ENCODE measurements around the gene SRPK2.
"Not testable (repeated sequence)": the region's sequence is repeated elsewhere in the genome, so short reads cannot be mapped to it uniquely, and the experiment has no call there.

Gene SRPK2

DNA sequence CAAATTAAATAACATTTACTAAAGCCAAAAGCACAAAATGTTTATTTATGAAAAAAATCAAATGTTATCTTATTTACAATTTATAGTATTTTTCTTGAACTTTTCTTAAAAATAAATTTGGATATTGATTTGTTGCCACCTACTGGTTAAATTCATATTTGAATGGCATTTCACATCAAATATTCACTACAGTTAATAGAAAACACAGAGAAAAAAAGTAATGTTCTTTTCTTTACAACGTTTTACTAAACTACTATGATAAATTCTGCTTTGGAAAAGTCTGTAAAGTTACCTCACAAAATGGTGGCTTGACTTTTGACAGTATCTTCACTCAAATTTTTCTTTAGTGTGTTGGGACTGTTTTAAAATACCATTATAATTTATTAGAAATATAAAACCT lies 52.7 kb downstream of the SRPK2 start:
- no peak for DNase-seq

DNA sequence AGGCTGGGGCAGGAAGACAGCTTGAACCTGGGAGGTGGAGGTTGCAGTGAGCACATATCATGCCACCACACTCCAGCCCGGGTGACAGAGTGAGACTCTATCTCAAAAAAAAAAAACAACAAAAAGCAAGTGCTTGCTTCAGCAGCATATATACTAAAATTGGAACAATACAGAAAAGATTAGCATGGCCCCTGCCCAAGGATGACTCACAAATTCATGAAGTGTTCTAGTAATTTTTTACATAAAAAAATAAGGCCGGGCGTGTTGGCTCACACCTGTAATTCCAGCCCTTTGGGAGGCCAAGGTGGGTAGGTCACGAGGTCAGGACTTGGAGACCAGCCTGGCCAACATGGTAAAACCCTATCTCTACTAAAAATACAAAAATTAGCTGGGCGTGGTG lies 56.1 kb downstream of the SRPK2 start:
- not testable (repeated sequence) for DNase-seq

DNA sequence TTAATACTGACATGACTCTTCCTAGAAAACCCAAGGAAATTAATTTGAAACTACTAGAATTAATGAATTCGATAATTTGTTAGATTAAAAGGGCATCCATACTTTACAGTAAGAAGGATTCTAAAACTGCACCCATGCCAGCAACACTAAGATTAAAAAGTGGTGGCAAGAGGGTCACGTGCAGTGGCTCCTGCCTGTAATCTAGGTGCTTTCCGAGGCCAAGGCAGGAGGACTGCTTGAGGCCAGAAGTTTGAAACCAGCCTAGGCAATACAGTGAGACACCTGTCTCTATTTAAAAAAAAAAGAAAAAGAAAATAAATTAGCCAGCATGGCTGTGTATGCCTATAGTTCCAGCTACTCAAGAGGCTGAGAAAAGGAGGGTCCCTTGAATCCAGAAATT lies 58.2 kb downstream of the SRPK2 start:
- no peak for DNase-seq

DNA sequence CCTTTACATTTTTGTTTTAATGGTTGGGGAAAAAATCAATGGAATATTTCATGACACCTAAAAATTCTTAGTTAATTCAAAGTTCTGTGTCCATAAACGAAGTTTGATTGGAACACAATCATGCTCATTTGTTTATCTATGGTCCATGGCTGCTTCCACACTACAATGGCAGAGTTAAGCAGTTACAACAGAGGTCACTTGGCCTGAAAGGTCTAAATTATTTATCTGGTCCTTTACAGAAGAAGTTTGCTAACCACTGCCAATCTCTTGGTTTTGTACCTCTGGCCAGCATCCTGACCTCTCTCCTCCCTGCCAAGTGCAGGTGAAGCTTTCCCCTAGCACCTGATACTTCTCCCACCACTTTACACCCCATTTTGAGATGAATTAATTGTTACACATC lies 61.5 kb downstream of the SRPK2 start:
- no peak for DNase-seq

DNA sequence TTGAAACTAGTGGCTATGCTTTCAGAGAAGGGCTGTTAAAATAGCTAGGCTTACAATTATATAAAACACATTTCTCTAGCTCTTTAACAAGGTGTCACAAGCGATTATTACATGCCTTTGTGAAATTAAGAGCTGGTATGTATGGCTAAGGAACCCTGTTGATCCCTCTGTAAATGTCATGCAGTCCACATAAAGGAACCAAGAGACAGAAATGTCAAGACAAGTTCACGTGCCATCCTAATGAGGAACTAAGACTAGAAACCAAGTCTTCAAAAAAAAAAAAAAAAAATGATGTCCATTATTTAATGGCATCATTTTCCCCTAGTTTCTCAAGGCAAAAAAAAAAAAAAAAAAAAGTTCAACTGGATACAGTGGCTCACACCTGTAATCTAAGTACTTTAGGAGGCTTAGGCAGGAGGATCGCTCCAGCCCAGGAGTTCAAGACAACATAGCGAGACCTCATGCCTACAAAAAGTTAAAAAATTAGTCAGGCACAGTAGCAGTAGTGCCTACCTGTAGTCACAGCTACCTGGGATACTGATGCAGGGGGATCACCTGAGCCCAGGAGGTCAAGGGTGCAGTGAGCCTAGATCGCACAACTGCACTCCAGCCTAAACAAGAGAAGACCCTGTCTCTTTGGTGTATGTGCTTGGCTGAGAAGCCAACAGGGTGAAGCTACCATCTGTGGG lies 63.4 kb downstream of the SRPK2 start:
- DNase-seq, result no peak

DNA sequence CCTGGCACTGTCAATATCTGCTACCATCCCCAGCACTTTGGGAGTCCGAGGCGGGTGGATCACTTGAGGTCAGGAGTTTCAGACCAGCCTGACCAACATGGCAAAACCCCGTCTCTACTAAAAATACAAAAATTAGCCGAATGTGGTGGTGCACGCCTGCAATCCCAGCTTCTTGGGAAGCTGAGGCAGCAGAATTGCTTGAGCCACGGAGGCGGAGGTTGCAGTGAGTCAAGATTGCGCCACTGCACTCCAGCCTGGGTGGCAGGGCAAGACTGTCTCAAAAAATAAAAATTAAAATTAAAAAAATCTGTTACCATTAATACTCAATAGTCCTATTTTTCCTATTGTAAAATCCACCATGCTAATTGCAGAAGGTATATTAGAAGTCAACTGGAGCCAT lies 64.1 kb downstream of the SRPK2 start:
- not testable (repeated sequence) for DNase-seq

DNA sequence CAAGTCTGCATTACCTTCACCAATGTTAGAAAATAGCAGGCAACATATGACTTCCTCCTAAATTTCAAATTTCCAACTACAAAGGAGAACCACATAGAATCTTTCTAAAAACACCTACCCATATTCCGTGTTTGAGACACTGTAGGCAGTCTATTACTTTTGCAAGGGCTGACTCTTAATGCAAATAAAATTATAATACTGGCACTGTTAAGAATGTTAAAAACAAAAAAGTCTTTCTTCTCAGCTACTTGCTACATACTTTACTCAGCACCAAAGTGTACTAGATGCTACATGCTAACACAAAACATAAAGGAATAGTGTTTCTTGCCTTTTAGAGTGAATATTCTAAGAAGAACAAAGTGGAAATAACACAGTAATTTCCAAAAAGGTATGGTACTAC lies 65.4 kb downstream of the SRPK2 start:
- DNase-seq, result no peak

DNA sequence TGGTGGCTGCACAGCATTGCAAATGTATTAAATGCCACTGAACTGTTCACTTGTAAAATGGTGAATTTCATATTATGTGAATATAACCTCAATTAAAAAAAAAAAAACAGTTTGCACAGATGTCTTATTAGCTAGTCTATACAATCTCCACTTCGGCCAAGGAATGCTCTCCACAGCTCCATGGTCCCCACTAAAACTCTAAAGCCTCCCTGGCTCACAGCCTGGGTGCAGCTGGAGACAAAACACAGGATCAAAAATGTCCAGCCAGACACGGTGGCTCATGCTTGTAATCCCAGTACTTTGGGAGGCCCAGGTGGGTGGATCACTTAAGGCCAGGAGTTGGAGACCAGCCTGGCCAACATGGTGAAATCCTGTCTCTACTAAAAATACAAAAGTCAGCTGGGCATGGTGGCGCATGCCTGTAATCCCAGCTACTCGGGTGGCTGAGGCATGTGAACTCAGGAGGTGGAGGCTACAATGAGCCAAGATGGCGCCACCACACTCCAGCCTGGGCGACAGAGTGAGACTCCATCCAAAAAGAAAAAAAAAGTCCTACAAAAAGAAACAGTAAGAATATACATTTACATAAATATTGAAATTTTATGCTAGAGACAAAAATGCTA lies 66.0 kb downstream of the SRPK2 start:
- DNase-seq, result no peak

DNA sequence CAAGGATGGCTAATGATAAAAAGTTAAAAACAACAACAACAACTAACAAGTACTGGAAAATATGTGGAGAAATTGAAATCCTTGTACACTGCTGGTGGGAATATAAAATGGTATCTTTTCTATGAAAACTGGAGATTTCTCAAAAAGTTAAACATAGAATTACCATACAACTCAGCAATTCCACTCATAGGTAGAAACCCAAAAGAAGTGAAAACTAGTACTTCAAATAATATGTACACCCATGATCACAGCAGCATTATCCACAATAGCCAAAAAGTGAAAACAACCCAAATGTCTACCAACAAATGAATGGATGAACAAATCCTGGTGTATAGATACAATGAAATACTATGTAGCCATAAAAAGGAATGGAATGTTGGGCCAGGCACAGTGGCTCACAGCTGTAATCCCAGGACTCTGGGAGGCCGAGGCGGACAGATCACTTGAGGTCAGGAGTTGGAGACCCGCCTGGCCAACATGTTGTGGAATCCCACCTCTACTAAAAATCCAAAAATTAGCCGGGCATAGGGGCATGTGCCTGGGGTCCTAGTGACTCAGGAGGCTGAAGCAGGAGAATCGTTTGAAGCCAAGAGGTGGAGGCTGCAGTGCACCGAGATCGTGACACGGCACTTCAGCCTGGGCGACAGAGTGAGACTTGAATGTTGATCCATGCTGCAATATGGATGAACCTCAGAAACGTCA lies 66.8 kb downstream of the SRPK2 start:
- no peak for DNase-seq

DNA sequence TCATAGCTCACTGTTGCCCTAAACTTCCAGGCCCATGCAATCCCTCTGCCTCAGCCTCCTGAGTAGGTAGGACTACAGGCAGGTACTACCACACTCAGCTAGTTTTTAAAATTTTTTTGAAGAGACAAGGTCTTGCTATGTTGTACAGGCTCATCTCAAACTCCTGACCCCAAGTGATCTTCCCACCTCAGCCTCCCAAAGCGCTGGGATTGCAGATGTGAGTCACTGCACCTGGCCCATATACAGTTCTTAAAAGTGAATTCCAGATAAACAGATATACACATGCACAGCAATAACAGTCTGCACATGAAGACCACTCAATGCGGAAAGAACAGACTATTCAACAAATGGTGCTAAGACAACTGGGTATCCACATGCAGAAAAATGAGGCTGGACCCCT lies 67.8 kb downstream of the SRPK2 start:
- no peak for DNase-seq

DNA sequence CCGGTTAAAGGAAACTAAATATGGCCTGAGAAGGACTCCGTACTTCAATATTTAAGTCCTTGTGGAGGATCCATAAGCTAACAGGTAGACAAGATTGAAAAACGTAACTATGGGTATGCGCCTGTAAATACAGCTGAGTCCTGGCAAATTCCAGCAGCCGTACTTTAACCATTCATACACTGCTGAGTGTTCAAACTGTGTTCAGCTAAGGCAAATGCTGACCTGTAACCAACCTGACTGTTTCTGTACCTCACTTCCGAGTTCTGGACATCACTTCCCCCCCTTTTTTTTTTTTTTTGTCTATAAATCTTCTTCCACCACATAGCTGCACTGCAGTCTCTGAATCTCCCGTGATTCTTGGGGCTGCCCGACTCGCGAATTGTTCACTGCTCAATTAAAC lies 69.1 kb downstream of the SRPK2 start:
- no peak for DNase-seq

DNA sequence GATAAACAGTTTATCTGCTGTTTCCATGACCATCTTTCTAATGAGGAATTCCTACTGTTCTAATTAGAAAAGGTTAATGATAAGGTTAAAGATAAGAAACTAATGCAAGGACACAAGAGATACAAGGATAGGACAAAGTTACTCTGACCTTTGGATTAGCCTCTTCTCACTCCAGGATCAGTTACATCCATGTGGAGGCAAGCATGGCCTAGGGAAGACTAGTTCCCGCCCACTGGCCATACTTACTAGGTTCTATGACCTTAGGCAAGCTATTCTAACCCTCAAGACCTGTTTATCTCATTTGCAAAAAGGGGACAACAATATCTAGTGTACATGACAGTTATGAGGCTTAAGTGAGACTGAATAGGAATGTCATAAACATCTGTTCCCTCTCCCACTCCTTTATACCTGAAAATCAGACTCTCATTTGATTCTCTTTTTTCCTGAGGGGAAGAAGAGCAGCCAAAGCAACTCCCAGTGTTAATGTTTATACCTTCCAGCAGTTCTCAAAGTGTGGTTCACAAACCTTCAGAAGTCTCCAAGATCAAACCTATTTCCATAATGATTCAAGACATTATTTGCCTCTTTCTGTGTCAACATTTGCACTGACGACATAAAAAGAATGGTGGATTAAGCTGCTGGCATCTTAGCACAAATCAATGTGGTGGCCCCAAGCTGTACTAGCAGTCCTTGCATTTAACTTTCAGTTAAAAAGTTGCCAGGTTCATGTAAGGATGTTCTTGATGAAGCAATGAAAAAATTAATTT lies 72.0 kb downstream of the SRPK2 start:
- no peak for DNase-seq

DNA sequence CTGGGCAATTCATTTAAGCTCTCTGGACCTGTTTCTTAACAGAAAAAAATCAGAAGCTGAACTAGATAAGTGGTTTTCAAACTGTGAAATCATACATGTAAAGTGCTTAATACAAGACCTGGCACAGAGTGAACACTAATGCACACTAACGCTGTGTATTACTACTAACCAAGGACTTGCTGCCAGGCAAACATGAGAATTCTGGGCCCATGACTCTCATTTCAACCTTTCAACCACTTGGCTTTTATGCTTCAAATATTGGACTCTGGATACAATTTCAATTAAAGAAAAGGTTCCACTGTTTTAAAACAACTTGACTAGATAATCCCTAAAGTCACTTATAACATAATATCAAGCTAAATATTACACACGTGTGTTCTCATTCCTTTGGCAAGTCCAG lies 73.4 kb downstream of the SRPK2 start:
- DNase-seq, result no peak

DNA sequence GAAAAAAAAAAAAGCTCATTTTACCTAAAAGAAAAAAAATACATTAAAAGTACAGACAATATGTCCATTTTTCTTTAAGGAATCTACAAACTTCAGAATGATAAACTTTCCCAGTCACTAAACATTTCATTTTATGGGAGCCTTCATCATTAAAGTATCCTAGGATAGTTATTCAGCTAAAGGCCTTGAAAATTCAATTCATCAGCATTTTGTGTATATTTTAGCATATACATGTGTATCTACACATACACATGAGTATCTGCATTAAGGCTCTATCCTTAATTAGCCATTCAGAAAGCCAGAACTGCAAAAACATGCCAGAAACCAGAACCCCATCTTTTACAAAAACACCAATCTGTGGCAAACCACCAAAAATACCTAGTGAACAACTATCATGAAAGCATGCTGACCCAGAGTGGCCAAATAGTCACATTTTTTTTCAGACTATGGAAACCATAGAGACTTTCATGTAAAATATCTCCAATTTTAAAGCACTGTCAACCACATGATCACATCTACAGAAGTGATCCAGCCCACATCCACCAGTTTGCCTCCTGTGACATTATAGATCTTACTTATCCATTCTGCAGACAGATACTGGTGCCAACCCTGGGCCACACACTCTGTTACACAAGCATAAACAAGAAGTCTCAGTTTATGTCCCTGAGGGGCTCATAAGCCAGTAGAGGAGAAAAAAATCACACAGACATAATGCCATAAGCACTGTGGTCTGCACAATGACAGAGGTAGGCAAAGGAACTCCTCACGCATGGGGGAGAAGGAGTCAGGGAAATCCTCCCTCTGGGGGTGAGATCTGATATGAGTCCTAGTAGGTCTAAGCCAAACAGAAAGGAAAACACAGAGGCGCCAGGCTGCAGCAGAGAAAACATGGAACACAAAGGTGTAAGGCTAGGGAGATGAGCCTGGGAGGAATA lies 79.2 kb downstream of the SRPK2 start:
- DNase-seq, result no peak

DNA sequence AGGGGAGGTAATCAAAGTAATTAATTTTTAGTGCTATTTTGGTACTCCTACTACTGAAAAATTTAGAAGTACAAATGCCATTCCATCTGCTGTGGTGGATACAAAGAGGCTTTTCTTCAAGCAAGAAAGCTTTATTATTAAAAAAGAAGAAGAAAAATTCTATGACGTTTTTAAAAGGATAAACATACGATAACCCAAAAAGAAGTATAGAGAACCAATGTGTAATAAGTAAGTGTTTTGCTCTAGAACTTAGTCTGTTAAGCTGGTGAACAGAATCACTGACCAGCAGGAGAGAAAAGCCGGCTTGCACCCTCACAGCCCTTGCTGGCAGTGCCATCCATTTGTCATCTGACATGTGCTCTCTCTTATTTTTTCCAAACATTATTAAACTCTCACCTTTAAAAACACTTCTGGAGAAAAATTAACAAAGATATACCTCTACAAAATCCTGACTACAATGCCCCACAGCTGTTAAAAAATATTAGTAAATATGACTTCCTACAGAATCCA lies 81.5 kb downstream of the SRPK2 start:
- no peak for DNase-seq

DNA sequence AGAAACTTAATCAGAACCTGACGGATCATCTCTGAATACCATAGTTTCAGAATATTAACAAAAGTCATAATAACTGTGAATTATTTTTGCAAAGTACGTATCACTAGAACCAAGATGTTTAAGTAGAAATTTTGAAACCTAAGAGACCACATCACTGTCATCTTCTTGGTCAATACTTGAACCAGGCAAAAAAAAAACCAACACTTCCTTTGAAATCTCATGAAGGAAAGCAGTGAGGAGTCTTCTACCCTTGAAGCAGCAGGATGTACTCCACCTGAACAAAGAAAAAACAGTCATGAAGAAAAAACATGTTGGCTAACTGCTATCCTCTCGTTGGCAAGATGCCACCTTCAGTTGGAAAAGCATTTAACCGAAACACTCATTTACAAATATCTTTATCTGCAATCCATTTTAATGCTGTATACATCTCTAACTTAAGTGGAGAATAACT lies 82.4 kb downstream of the SRPK2 start:
- DNase-seq, result no peak

DNA sequence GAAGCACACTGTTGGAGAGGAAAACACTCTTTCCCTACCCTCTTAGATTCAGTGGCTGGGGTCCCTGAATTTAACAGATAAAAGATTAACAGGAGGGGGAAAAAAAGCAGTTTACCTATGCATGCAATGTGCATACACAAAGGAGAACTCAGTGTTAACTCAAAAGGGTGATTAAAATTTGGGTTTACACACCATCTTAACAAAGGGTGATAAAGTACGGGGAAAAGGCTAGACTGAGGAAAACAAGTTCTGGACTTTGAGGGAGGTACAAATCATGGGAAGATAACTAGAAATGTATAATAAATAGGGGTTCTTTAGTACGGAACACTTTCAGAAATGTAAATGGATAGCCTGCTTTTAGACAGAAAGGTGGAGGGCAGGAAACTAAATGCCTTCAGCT lies 83.1 kb downstream of the SRPK2 start:
- DNase-seq, result no peak

DNA sequence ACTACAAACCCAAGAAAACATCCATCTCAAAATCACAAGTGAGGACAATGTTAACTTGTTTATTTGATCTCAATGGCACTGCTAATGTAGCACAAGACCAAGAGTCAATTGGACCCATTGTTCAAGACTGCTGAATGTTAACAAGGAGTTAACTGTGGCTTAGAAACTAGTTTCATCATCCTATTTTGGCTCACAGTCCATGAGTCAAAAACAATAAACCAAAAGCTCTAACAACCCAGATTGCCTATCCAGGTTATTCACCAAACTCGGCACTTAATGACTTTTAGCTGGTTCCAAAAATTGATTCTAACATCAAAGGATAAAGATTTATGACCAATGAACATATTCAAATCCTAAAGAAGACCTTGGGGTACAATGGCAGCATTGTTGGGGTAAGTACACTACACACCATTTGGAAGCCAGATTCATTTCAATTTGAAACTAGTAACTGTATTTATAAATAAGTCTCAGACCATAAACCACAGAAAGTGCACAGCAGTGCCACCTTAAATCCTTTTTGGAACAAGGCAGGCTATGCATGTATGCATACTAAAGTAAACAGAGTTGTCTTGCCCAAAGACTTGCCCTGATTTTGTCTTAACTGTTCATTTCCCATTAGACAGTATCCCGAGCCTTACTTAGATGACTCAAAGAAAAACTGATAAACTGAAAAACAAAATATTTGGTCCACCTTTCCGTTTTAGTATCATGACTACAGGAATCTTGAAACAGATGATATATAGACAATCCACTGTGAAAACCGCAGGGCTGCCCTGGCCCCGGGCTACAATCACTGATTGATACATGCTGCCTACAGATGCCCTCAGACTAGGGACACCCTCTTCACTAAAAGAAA lies 84.5 kb downstream of the SRPK2 start:
- no peak for DNase-seq

DNA sequence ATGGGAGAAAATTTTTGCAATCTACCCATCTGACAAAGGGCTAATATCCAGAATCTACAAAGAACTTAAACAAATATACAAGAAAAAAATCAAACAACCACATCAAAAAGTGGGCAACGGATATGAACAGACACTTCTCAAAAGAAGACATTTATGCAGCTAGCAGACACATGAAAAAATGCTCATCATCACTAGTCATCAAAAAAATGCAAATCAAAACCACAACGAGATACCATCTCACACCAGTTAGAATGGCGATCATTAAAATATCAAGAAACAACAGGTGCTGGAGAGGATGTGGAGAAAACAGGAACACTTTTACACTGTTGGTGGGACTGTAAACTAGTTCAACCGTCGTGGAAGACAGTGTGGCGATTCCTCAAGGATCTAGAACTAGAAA lies 88.1 kb downstream of the SRPK2 start:
- not testable (repeated sequence) for DNase-seq

DNA sequence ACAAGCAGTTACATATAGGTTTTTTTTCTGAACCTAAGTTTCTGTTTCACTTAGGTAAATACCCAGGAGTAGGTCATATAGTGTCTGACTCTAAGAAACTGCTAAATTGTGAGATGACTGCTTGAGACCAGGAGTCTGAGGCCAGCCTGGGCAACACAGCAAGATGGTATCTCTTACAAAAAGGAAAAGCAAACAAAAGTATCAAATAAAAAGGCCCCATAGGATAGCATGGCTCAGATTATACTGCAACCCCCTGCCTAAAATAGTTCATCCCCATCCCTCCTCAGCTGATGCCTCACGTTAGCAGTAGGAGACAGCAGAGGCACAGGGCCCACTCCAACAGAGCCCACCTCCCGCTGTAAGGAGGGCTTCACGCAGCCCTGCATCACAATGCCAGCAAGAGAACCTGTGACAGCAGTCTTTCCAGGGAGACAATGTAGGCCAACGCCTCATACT lies 90.3 kb downstream of the SRPK2 start:
- no peak for DNase-seq

DNA sequence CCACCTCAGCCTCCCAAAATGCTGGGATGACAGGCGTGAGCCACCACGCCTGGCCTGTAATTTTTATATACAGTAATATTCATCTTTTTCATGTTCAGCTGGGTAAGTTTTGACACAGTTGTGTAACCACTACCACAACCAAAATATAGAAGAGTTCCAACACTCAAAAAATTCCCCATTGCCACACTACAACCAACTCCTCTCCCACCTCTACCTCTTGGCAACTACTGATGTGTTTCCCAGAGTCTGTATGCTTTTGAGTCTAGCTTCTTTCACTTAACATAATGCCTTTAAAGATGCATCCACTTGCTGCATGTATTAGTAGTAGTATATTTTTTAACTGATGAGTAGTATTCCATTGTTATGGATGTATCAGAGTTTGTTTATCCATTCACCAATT lies 90.7 kb downstream of the SRPK2 start:
- DNase-seq, result no peak

All from NCI-H1417 treated with DMSO at 0.1 percent for 48 hours (cell line).